K562 (cell line): Measurements from ENCODE around the gene EPN3.

Experiments
- MTA1 ChIP-seq: fragments of 450-650 bp; IDR thresholded peaks from 2 replicates; pipeline ENCODE4 v1.6.1; 2017; ENCODE audit warnings: borderline replicate concordance
- NFIC ChIP-seq: fragments of 450-650 bp; IDR thresholded peaks from 2 replicates; pipeline ENCODE4 v1.6.1; 2017; ENCODE audit warnings: mild to moderate bottlenecking, inconsistent platforms
- POLR2AphosphoS5 ChIP-seq: IDR thresholded peaks from 2 replicates; pipeline ENCODE4 v1.6.1; 2011; ENCODE audit warnings: mild to moderate bottlenecking, low read depth, low read length, moderate library complexity; ENCODE audit not compliant: control insufficient read depth, insufficient read depth
- STAT5A ChIP-seq: IDR thresholded peaks from 2 replicates; pipeline ENCODE4 v1.6.1; 2012; ENCODE audit warnings: low read length, inconsistent platforms, borderline replicate concordance
- ZNF444 ChIP-seq: fragments of 250-450 bp; sonication (Bioruptor Pico); IDR thresholded peaks from 2 replicates; pipeline ENCODE4 v1.4.0; 2020; ENCODE audit warnings: mild to moderate bottlenecking, moderate library complexity
- TF ChIP-seq, protein P1 (sequence below), 2 experiments: fragments of 200-800 bp in 1 of 2; sonication (Bioruptor generic) in 1 of 2; sonication (generic) in 1 of 2; formaldehyde crosslinking in 1 of 2; IDR thresholded peaks in 1 of 2; conservative IDR thresholded peaks in 1 of 2; 2 replicates each; pipeline versions ENCODE4 v1.5.0 to v1.6.1; 2016 to 2020; ENCODE audit warnings: missing compliant biosample characterization in 1 of 2, missing genetic modification characterization in 1 of 2, missing genetic modification reagents in 1 of 2
- TF ChIP-seq, protein P2 (sequence below), 2 experiments: fragments of 450-650 bp in 1 of 2; sonication (generic) in 1 of 2; formaldehyde crosslinking; conservative IDR thresholded peaks; 2 replicates each; pipeline versions ENCODE4 v1.4.0 to v1.8.1; 2020 to 2022; ENCODE audit warnings: mild to moderate bottlenecking in 1 of 2, missing genetic modification reagents in 1 of 2
- TF ChIP-seq, protein P3 (sequence below): fragments of 450-650 bp; formaldehyde crosslinking; IDR thresholded peaks from 2 replicates; pipeline ENCODE4 v1.4.0; 2020; ENCODE audit warnings: mild to moderate bottlenecking, moderate library complexity
- TF ChIP-seq, protein P4 (sequence below), 3 experiments: IDR thresholded peaks in 2 of 3; conservative IDR thresholded peaks in 1 of 3; 2 replicates each; pipeline ENCODE4 v1.5.1; 2011 to 2012; ENCODE audit warnings: low read length in 3 of 3, mild to moderate bottlenecking in 3 of 3, control low read depth in 2 of 3, improper control_type of control experiment in 1 of 3, inconsistent platforms in 1 of 3, low read depth in 1 of 3, mixed read lengths in 1 of 3, moderate library complexity in 1 of 3; ENCODE audit not compliant: insufficient read depth in 2 of 3

DNA sequence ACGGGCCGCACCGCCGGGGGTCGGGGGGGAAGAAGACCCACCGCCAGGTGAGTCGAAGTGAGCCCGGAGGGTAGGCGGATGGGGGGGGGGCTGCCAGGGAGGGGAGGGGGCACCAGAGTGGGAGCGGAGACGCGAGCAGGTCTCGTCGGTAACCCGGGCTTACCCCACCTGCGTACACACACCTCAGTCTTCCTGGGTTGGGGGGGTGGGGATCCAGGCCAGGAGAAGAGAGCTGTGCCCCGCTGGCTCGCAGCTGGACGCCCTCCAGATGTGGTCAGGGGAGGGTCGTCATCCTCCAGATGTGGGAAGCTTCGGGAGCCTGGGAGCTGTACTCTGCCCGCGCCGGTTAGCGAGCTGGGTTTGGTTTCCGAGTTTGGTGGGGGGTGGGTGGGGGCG lies 29.2 kb downstream of the EPN3 start:
- TF ChIP-seq, protein P1, sequence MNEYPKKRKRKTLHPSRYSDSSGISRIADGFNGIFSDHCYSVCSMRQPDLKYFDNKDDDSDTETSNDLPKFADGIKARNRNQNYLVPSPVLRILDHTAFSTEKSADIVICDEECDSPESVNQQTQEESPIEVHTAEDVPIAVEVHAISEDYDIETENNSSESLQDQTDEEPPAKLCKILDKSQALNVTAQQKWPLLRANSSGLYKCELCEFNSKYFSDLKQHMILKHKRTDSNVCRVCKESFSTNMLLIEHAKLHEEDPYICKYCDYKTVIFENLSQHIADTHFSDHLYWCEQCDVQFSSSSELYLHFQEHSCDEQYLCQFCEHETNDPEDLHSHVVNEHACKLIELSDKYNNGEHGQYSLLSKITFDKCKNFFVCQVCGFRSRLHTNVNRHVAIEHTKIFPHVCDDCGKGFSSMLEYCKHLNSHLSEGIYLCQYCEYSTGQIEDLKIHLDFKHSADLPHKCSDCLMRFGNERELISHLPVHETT (CRISPR knock-in tag; conservative IDR thresholded peaks at IDR 0.05 in 1 of 2, IDR thresholded peaks at IDR 0.05 in 1 of 2) = no peak
- TF ChIP-seq, protein P2, sequence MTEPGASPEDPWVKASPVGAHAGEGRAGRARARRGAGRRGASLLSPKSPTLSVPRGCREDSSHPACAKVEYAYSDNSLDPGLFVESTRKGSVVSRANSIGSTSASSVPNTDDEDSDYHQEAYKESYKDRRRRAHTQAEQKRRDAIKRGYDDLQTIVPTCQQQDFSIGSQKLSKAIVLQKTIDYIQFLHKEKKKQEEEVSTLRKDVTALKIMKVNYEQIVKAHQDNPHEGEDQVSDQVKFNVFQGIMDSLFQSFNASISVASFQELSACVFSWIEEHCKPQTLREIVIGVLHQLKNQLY (CRISPR knock-in tag; conservative IDR thresholded peaks at IDR 0.05) = no peak
- TF ChIP-seq, protein P3, sequence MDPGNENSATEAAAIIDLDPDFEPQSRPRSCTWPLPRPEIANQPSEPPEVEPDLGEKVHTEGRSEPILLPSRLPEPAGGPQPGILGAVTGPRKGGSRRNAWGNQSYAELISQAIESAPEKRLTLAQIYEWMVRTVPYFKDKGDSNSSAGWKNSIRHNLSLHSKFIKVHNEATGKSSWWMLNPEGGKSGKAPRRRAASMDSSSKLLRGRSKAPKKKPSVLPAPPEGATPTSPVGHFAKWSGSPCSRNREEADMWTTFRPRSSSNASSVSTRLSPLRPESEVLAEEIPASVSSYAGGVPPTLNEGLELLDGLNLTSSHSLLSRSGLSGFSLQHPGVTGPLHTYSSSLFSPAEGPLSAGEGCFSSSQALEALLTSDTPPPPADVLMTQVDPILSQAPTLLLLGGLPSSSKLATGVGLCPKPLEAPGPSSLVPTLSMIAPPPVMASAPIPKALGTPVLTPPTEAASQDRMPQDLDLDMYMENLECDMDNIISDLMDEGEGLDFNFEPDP (CRISPR knock-in tag) = no peak
- TF ChIP-seq MTA1 (no peak), POLR2AphosphoS5 (no peak), ZNF444 (CRISPR knock-in tag) (no peak), NFIC (no peak), STAT5A (no peak)
- TF ChIP-seq, protein P4, sequence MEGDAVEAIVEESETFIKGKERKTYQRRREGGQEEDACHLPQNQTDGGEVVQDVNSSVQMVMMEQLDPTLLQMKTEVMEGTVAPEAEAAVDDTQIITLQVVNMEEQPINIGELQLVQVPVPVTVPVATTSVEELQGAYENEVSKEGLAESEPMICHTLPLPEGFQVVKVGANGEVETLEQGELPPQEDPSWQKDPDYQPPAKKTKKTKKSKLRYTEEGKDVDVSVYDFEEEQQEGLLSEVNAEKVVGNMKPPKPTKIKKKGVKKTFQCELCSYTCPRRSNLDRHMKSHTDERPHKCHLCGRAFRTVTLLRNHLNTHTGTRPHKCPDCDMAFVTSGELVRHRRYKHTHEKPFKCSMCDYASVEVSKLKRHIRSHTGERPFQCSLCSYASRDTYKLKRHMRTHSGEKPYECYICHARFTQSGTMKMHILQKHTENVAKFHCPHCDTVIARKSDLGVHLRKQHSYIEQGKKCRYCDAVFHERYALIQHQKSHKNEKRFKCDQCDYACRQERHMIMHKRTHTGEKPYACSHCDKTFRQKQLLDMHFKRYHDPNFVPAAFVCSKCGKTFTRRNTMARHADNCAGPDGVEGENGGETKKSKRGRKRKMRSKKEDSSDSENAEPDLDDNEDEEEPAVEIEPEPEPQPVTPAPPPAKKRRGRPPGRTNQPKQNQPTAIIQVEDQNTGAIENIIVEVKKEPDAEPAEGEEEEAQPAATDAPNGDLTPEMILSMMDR (IDR thresholded peaks at IDR 0.05 in 2 of 3, conservative IDR thresholded peaks at IDR 0.05 in 1 of 3; ENCODE audit: insufficient read depth in 2 of 3, low read depth in 1 of 3, low read length in 3 of 3) = no peak
